NCI-H2029 (cell line): Measurements from ENCODE around the gene RGL1.

Source experiments
- DNase-seq: peaks from one replicate; lab custom pipeline; 2025; lab: John Stamatoyannopoulos, UW

RGL1 gene

GRCh38 chr1:183889095-183889494 lies 84.2 kb downstream of the RGL1 start:
- DNase-seq: no peak

GRCh38 chr1:183891158-183891856 lies 86.4 kb downstream of the RGL1 start:
- no peak for DNase-seq

- DNase-seq: no peak
These were observed 87.5 kb downstream of the RGL1 start for GRCh38 chr1:183892351-183892793.

GRCh38 chr1:183893561-183894289 lies 88.8 kb downstream of the RGL1 start:
- no peak for DNase-seq

GRCh38 chr1:183894290-183894565 lies 89.3 kb downstream of the RGL1 start:
- DNase-seq: no peak

GRCh38 chr1:183896466-183897048 lies 91.6 kb downstream of the RGL1 start:
- no peak for DNase-seq

- DNase-seq: no peak
These were observed 93.1 kb downstream of the RGL1 start for GRCh38 chr1:183898001-183898396.

- DNase-seq: no peak
These were observed 93.7 kb downstream of the RGL1 start for GRCh38 chr1:183898610-183899009.

GRCh38 chr1:183901748-183902330 lies 96.9 kb downstream of the RGL1 start:
- no peak for DNase-seq

- DNase-seq: no peak
These were observed 98.2 kb downstream of the RGL1 start for GRCh38 chr1:183903101-183903500.

- no peak for DNase-seq
These were observed 100.7 kb downstream of the RGL1 start for GRCh38 chr1:183905508-183906113.

- DNase-seq: no peak
These were observed 102.2 kb downstream of the RGL1 start for GRCh38 chr1:183907070-183907469.

- no peak for DNase-seq
These were observed 103.2 kb downstream of the RGL1 start for GRCh38 chr1:183908079-183908478.

GRCh38 chr1:183909672-183910071 lies 104.8 kb downstream of the RGL1 start:
- no peak for DNase-seq

GRCh38 chr1:183910845-183911244 lies 105.9 kb downstream of the RGL1 start:
- DNase-seq: no peak

- DNase-seq: no peak
These were observed 106.4 kb downstream of the RGL1 start for GRCh38 chr1:183911285-183911684.

GRCh38 chr1:183912265-183912886 lies 107.5 kb downstream of the RGL1 start:
- DNase-seq: no peak

GRCh38 chr1:183913567-183913993 lies 108.7 kb downstream of the RGL1 start:
- DNase-seq: no peak

- no peak for DNase-seq
These were observed 109.4 kb downstream of the RGL1 start for GRCh38 chr1:183914276-183914675.

GRCh38 chr1:183914891-183915290 lies 110.0 kb downstream of the RGL1 start:
- no peak for DNase-seq

- DNase-seq: peak; percentile 64
These were observed 110.9 kb downstream of the RGL1 start for GRCh38 chr1:183915625-183916510.
